ENCODE results near the gene SNED1.

The SNED1 gene

GRCh38 chr2:240992572-240993291 is 5.7 kb upstream of the SNED1 start:
- no peak for DNase-seq

DNA sequence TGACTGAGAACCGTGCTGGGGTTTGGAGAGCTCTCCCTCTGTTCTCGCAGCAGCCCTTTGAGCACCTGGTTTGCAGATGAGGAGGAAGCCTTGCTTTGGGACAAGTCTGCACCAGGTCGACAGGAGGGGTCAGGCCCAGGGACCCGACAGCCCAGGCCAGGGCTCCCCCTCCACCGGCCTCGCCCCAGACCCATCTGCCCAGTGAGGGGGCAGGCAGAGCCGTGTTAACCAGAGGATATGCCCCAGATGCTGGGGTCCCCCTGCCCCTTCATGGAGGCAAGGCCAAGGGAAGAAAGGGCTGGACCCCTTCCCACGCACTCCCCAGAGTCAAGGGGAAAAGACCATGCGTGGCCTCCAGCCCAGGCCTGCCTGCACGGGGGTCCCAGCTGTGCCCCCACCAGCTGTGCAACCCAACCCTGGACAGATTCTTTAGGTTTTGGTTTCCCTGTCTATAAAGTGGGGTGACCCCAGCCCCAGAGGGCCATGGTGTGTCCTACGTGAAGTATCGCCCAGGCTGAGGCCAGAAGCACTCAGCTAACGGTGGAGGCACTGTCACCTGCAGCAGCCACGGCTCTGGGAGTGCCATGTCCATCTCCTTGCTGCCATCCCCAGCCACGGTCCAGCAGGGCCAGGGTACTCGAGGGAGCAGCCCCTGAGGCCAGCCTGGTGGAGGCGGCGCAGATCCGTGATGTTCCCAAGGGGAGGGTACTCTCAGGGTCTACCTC is 4.8 kb upstream of the SNED1 start:
- no peak for DNase-seq

GRCh38 chr2:240994171-240994896 is 4.1 kb upstream of the SNED1 start:
- no peak for DNase-seq

DNA sequence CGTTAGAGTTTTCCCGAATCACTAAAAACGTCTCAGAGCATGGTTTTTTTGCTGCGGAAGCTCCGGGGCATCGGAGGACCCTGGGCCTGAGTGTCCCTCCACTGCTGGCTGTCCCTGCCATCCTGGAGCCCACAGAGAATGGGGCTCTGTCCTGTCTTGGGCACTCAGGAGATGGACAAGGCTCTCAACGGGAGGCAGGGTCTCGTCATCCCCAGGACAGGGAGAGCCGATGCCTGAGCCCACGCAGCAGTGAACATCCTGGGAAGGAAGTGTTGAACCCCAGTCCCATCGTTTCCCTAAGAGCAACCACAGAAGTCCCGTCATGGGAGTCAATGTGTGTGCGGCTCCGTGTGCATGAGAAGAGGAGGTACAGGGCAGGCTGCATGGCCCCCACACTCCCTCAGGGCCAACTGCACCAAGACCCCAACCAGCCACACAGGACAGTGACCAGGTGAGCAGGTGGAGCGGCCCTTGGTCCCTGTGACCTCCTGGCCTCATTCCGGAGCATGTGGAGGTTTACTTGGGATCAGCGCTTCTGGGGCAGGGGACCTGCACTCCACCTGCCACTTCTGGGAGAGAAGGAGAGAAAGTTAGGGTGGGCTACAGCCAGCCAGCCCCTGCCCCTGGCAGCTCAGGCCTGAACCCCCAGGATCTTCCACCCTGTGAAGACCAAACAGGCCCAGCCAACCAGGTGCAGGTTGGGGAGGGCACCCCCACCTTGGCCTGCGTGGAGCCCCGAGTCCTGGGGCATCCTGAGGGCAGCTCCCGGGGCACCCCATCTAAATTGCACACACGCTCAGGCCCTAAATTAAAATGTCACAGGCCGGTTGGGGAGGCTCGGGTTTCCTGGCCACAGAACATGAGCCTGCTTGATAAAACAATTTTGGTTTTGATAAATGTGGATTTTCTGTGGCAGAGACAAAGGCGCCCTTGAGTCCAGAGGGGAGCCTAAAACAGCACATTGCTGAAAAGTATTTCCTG is 3.1 kb upstream of the SNED1 start:
- no peak for DNase-seq

DNA sequence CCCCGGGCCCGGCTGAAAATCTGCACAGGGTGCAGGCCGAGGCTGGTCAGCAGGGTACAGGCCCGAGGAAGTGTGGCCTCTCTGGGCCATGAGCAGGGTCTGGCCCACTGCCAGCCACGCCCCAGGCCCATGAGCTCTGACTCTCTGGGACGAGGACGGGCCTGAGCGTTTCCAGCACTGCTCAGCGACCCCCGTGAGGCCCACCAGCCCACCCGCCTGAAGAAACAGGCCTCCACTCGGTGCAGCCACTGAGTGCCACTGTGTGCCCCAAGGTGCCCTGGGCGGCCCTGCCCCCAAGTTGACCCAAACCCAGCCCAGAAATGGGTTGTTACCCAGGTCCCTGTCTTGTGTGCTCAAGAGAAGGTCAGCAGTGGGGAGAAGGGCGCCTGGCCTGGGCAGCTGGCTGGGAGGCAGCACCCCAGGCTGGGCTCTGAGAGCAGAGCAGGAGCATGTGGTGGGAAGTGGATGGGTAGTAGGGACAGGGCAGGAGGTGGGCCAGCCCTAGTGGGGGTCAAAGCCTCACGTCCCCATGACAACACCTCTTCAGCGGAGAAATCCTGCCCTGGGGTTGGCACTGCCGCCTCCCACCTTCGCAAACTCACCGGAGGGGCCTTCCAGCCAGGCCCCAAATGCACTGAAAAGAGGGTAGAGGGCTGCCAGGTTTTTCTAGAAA is 2.1 kb upstream of the SNED1 start:
- DNase-seq: no peak

DNA sequence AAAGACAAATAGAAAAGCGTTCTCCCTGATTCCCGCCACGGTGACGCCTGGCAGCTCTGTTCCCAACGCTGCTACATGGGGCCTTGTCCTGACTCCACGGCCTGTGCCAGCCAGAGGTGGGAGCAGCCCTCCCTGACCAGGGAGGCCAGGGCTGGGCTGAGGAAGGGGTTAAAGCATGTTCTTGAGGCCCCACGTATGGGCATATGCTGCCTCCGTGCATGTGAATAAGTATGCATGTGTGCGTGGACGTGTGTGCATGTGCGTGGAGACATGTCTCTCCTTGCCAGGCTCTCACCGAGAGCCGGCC is 1.6 kb upstream of the SNED1 start:
- no peak for DNase-seq

GRCh38 chr2:240997141-240997855 is 1.1 kb upstream of the SNED1 start:
- DNase-seq: no peak

- DNase-seq: no peak
Observed at GRCh38 chr2:240998706-240998994, 232 bp downstream of the SNED1 start.

DNA sequence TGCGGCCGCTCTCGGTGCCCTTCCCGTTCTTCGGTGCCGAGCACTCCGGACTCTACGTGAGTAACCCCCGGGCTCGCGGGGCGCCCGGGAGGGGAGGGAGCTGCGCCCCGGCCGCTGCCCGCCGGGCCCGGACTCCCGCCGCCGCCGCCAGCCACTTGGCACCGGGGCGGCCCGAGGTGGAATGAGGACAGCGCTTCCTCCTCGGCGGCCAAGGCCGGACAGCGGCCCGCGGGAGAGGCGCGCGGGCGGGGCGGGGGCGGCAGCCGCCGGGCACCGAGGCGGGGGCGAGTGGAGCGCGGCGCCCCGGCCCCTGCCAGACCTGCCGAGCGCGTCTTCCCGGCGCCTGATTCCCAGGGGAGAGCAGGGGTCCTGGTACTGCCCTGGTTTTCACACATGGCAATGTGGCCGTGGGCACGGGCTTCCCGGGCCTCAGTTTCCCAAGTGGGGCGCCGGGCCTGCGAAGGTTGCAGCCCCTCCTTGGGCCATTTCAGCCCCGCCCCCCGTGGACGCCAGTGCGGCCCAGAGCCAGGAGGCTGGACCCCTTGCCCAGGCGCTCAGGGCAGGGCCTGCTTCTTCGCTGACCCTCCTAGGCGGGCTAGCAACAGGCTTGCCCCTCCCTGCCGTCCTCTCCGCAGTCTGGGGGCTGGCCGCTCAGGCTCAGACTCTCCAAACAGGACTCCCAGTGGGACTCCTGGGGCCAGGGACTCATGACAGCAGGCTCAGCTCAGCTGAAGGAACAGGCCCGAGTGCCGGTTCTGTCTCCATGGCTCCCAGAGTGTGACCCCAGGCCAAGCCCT is 775 bp downstream of the SNED1 start:
- DNase-seq: no peak

DNA sequence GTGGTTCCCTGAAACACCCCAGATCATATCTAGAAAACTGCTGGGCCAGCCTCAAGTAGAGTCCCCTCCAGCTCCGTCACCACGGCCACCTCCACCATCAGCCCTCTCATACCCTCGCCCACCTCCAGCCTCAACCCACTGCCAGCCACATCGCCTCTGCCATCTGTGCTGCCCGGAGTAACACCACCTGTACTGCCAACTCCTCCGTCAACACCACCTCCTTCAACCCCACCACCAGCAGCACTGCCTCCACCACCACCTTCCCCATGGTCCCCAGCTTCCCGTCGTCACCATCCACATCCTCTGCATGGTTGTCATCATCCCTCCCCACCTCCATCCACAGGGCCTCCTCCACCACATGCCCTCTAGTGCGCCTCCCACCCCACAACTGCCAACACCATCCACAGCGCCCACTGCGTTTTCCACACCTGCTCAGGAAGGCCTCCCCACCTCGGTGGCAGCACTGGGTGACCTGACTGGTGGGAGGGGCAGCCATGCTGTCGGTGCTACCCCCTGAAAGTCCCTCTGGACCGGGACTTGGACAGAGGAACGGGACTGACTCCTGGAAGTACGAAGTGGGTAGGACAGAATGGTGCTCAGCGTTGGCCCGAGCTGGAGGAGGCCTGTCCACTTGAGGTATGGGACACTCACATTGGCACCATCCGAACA is 1.6 kb downstream of the SNED1 start:
- DNase-seq: no peak

DNA sequence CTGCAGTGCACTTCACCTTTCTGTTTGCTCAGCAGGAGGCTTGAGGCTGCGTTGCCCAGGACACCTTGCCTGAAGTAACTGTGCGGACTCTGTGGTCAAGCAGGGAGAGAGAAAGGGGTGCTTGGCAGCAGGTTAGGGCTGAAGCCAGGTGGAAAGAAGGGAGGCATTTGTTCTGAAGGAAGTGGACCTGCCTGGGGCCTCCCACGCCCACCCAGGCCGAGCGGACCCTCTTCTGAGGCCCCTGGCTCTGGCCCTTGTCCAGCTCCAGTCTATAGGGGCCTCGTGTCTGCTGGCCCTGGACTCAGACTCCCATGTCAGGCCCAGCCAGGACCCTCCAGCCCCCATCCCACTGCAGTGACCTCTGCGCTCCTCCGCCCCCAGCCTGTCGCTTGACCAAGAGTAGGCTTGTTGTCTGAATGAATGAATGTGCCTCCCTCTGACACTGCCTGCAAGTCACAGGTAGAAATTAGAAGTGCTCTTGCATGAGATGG is 2.5 kb downstream of the SNED1 start:
- DNase-seq: no peak

- DNase-seq: no peak
Observed at GRCh38 chr2:241001413-241002274, 3.2 kb downstream of the SNED1 start.

GRCh38 chr2:241002275-241003046 is 4.0 kb downstream of the SNED1 start:
- no peak for DNase-seq

- DNase-seq: no peak
Observed at GRCh38 chr2:241003047-241003360, 4.6 kb downstream of the SNED1 start.

DNA sequence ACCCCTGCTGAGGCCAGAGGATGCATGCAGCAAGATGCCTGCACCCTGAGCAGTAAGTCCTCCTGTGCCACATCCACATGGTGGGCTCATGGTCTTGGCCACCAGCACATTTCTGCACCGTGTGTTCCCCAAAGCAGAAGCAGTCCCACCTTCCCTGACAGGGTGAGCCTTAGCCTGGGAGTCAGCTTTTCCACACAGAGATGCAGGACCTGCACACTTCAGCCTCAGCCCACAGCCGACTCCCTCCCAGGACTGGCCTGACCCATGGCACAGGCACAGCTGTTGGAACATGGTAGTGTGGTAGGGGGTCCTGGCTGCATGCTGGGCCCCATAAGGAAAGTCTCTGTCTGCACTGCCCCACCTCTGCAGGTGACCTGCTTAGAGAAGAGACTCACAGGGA is 5.0 kb downstream of the SNED1 start:
- no peak for DNase-seq

- DNase-seq: no peak
Observed at GRCh38 chr2:241003830-241004564, 5.6 kb downstream of the SNED1 start.

- no peak for DNase-seq
Observed at GRCh38 chr2:241005569-241005968, 7.2 kb downstream of the SNED1 start.

DNA sequence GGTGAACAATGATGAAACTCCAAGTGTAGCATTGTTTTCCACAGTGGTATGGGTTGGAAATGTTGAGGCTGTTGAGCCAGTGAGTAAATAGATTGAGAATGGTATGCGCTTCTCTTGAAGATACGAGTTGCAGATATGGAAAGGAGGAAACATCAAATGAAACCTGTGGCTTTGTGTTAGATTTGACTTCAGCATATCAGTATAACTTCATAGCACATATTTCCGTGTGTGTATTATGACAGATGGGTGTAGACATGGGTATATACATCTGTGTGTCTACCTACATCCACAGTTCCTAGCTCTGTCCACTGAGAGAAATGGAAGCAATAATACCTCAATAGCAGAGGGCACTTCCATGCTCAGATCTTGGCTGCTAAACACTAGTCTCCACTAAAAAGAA is 8.0 kb downstream of the SNED1 start:
- DNase-seq: no peak

Data from EL (cell line).